ENCODE data around the gene NLGN4Y. TPM values are rescaled to one million over a fixed set of nuclear protein-coding genes. Genes with fewer than 3 reads are reported as not detected.

Gene NLGN4Y
- total RNA-seq = 0.22 TPM

GRCh38 chrY:14524272-14525231 lies at the start of gene NLGN4Y:
Gene NLGN4Y, plus strand, starts transcription at chrY:14524529. Its CDS starts 97,591 bp downstream, at chrY:14622120.

